ENCODE data around the gene EFCAB6. TPM values are rescaled to one million over a fixed set of nuclear protein-coding genes. Genes with fewer than 3 reads are reported as not detected.

The EFCAB6 gene
- total and polyA plus RNA-seq, 3 donors from 2014 or later, result 41.3 to 108 (median 81.5) TPM

DNA sequence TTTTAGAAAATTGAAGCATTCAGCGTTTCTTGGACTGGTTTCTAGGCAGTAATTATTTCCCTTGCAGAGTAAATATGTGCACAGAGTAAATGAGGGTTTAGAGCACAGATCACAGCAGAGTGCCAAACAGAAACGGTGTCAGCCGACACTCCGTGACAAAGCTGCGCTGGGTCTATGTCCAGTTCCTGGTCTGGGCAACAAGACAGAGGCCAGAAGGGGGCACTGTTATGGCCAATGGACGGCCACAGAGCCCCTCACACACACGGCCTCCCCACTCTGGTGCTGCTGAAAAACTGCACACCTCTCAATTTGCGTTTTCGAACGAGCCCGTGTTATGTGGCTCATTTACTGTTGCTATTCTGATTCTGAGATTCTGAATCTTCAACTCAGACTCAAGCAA is 219.6 kb downstream of the EFCAB6 start:
- Histone ChIP-seq H3K36me3 (ENCODE audit: low read depth, missing control alignments) (no peaks in the 10 kb centered on the region), H3K27ac (no peak overlapping the region), H3K4me3 (no peak overlapping the region), H3K27me3 (no peaks in the 10 kb centered on the region), H3K4me1 (no peaks in the 10 kb centered on the region), H3K9me3 (no peaks in the 10 kb centered on the region)
- DNase-seq, result peak; percentile 33
- intact Hi-C loops (cut with DNase I; ENCODE audit: low total_unique reads), result no loop called here
- TF ChIP-seq POLR2A (IDR thresholded peaks at IDR 0.05) (no peak), CTCF (IDR thresholded peaks at IDR 0.05) (no peak)
- 51% methylated on average over 11 of the region's 11 CpGs for WGBS, 2 donors

DNA sequence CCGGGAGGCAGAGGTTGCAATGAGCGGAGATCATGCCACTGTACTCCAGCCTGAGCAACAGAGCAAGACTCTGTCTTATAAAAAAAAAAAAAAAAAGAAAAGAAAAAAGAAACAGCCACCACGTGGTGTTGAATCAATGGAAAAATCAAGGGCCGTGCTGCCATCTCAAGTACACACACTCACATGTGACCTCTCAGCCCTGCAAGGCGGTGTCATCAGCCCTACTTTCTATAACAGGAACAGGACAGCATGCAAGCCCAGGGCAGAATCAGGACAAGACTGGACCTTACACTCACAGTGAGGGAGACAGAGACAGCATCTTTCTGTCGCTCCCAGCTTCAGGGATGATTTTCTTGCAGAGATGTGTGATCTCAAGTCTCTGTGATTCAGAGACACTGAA is 220.7 kb downstream of the EFCAB6 start:
- Histone ChIP-seq H3K27ac (no peak overlapping the region), H3K36me3 (ENCODE audit: low read depth, missing control alignments) (no peaks in the 10 kb centered on the region), H3K9me3 (no peaks in the 10 kb centered on the region), H3K27me3 (no peaks in the 10 kb centered on the region), H3K4me1 (no peaks in the 10 kb centered on the region), H3K4me3 (no peak overlapping the region)
- WGBS, 2 donors, result 81 to 85% methylated on average over 6 of the region's 6 CpGs
- DNase-seq, result no peak
- intact Hi-C loops (cut with DNase I; ENCODE audit: low total_unique reads), result no loop called here
- TF ChIP-seq POLR2A (IDR thresholded peaks at IDR 0.05) (no peak), CTCF (IDR thresholded peaks at IDR 0.05) (no peak)

DNA sequence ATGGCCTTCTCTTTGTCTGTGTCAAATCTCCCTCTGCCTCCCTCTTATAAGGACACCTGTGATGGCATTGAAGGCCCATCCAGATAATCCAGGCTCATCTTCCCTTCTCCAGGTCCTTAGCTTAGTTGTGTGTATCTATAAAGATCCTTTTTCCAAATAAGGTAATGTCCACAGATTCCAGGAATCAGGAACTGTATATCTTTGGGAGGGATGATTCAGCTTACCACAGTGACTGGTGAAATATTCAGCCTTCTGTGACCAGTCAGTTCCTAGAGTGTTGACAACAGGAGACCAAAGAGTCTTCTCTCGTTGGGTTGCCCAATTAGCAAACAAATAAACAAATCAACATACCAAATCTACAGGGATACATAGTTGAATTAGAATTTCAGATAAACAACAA is 224.5 kb downstream of the EFCAB6 start:
- no peak overlapping the region for H3K27ac ChIP-seq
- no peaks in the 10 kb centered on the region for H3K36me3 ChIP-seq (ENCODE audit: low read depth, missing control alignments)
- WGBS, 2 donors, result 0 to 89% methylated on average over 1 of the region's 1 CpG
- intact Hi-C loops (cut with DNase I; ENCODE audit: low total_unique reads), result no loop called here
- no peak for DNase-seq
- no peaks in the 10 kb centered on the region for H3K4me1 ChIP-seq
- H3K27me3 ChIP-seq, result no peaks in the 10 kb centered on the region
- TF ChIP-seq CTCF (IDR thresholded peaks at IDR 0.05) (no peak), POLR2A (IDR thresholded peaks at IDR 0.05) (no peak)
- H3K9me3 ChIP-seq, result no peaks in the 10 kb centered on the region
- no peak overlapping the region for H3K4me3 ChIP-seq

GRCh38 chr22:43583501-43583900 is 228.6 kb downstream of the EFCAB6 start:
- Histone ChIP-seq H3K36me3 (ENCODE audit: low read depth, missing control alignments) (no peaks in the 10 kb centered on the region), H3K27ac (no peak overlapping the region), H3K9me3 (no peaks in the 10 kb centered on the region), H3K4me3 (no peak overlapping the region), H3K27me3 (no peaks in the 10 kb centered on the region), H3K4me1 (no peaks in the 10 kb centered on the region)
- 76 to 94% methylated on average over 2 of the region's 2 CpGs for WGBS, 2 donors
- no peak for DNase-seq
- intact Hi-C loops (cut with DNase I; ENCODE audit: low total_unique reads), result no loop called here
- TF ChIP-seq POLR2A (IDR thresholded peaks at IDR 0.05) (no peak), CTCF (IDR thresholded peaks at IDR 0.05) (no peak)

DNA sequence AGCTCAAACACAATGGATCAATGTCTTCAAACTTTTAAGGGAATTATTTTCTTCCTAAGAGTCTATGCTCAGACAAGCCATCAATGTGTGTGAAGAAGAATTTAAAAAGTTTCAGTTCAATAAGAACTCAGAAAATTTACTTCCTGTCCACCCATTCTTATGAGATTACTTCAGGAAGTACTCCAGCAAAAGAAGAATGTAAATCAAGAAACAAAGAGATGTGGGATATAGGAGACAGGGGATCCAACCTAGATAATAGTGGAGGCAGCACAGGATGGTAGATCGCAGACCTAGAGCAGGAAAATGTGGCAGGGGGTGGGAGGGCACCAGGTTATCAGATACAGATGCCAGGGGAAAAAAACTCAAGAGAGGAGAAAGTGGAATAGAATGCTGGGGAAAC is 229.7 kb downstream of the EFCAB6 start:
- Histone ChIP-seq H3K27ac (no peak overlapping the region), H3K4me3 (no peak overlapping the region), H3K36me3 (ENCODE audit: low read depth, missing control alignments) (no peaks in the 10 kb centered on the region), H3K9me3 (no peaks in the 10 kb centered on the region), H3K4me1 (no peaks in the 10 kb centered on the region), H3K27me3 (no peaks in the 10 kb centered on the region)
- TF ChIP-seq CTCF (IDR thresholded peaks at IDR 0.05), result no peak
- TF ChIP-seq POLR2A (IDR thresholded peaks at IDR 0.05), result no peak
- intact Hi-C loops (cut with DNase I; ENCODE audit: low total_unique reads), result no loop called here
- 89 to 93% methylated on average over 1 of the region's 1 CpG for WGBS, 2 donors
- no peak for DNase-seq
